Stimulated activated CD8-positive, alpha-beta memory T cell treated with anti-CD3 and anti-CD28 coated beads, Interleukin-15, amount 100 ng/mL, for 1 hour (primary cell): ENCODE results near the gene GOLGA6A.
A peak's percentile ranks its signal among the peaks of the same experiment; 100 is the strongest.
"Not testable (repeated sequence)": the region's sequence is repeated elsewhere in the genome, so short reads cannot be mapped to it uniquely, and the experiment has no call there.

Experiments
- DNase-seq: peaks from one replicate; pipeline ENCODE4 v3.0.0-alpha.2; 2020; ENCODE audit warnings: low read depth

Gene GOLGA6A, protein sequence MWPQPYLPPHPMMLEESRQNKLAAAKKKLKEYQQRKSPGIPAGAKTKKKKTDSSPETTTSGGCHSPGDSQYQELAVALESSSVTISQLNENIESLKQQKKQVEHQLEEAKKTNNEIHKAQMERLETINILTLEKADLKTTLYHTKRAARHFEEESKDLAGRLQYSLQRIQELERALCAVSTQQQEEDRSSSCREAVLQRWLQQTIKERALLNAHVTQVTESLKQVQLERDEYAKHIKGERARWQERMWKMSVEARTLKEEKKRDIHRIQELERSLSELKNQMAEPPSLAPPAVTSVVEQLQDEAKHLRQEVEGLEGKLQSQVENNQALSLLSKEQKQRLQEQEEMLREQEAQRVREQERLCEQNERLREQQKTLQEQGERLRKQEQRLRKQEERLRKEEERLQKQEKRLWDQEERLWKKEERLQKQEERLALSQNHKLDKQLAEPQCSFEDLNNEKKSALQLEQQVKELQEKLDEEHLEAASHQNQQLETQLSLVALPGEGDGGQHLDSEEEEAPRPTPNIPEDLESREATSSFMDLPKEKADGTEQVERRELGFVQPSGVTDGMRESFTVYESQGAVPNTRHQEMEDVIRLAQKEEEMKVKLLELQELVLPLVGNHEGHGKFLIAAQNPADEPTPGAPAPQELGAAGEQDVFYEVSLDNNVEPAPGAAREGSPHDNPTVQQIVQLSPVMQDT

GRCh38 chr15:74082450-74082849, at the start of gene GOLGA6A:
Gene GOLGA6A, minus strand, starts transcription at chr15:74082550. Its CDS starts 41 bp downstream, at chr15:74082509.
- not testable (repeated sequence) for DNase-seq

GRCh38 chr15:74131628-74132413, 49.5 kb upstream of the GOLGA6A start:
- no peak for DNase-seq

DNA sequence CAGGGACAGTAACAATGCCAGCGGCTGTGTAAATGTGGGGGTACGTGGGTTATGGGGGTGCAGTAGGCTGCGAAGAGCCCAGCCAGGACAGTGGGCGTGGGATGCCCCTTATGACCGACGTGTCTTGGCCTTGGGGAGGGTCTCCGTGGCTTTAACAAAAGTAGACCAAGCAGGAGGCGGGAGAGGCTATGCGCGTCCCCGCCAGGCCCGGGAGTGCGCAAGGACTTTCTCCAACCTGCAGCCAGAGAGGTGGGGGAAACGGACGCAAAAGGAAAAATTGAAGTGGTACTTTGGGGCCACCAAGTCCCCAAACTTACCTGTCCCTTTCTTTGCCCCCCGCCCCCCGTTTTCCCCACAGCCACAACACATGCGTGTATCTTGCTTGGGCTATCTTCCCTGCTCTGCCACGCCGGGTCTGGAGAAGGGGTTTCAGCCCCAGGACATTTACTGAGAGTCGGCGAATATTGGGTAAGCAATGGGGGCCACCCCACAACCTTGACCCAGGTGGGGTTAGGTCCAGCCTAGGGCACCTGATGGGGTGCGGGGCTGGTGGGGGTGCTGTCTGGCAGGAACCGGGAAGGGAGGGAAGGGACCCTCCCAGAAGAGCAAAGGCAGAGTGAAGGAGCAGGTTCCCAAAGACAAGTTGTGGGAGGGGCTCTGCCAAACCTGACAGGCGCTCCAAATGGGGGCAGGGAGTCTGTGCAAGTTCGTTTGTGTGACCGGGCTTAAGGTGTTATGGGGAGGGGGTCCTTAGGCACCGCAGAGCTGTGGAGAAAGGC, 48.7 kb upstream of the GOLGA6A start:
- no peak for DNase-seq

GRCh38 chr15:74130155-74130848, 48.0 kb upstream of the GOLGA6A start, which contains the start of gene ISLR2:
Gene ISLR2, plus strand, starts transcription at chr15:74130586. Its CDS starts 2,169 bp downstream, at chr15:74132755.
- no peak for DNase-seq

- DNase-seq: no peak
These were observed 47.3 kb upstream of the GOLGA6A start for GRCh38 chr15:74129586-74130154.

- DNase-seq: no peak
These were observed 46.6 kb upstream of the GOLGA6A start for GRCh38 chr15:74128785-74129585.

- no peak for DNase-seq
These were observed 45.8 kb upstream of the GOLGA6A start for GRCh38 chr15:74127954-74128784.

DNA sequence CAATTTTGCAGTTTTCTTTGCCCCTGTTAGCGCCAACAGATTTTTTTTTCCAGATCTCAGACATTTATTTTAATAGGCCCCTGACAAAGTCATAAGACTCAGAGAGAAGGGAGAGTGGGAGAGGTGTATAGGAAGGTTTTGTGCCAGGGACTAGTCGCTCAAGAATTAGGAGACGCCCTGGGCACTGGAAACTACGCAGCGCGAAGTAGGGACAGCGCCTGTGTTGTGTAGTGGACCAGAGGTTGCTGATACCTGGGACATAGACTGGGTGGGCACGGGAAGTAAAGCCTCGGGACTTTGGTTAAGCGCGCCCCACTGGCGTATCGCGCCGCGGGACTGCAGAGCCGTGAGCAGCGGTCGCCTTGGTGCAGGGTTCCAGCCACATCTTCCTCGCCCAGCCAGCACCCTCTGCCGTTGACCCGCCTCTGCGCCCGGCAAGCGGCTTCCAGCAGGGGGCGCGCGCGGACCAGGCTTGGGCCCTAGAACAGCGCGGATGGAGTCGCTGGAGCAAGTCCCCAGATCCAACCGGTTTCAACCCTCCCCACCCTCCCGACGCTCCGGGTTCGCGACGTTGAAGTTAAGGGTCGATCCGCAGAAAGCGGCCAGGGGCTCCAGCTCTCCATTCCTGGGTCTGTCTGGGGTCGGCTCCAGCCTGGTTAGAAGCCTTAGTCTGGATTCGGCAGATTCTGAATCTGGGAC, 45.1 kb upstream of the GOLGA6A start:
- peak; percentile 72 for DNase-seq

GRCh38 chr15:74124759-74125158, 42.4 kb upstream of the GOLGA6A start:
- DNase-seq: no peak

DNA sequence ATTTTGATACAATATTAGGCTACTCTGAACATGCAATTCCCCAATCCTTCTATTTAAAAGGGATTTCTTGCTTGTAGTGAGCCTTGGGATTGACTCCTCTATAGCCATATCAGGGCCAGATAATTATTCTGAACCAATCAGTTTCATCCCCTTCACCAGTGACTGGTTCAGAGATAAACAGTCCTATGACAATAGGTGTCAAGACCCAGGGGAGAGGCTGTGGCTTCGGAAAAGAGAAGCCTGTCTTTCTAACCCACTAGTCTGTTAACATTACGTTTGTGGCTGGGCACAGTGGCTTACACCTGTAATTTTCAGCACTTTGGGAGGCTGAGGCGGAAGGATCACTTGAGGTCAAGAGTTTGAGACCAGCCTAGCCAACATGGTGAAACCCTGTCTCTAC, 41.8 kb upstream of the GOLGA6A start:
- no peak for DNase-seq

DNA sequence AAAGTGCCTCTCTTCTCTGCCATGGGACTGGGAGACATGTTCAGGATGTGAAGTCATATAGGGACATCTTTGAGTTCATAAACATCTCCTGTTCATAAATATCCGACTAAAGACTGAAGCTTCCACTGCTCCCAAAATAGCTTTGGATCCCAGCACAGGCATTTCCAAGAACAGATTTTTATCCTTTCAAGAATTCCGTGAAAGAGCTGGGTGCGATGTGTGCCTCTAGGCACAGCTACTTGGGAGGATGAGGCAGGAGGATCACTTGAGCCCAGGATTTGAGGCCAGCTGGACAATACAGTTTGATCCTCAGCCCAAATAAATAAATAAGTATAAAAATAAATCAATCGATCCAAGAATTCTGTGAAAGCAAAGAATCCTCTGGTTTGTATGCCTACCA, 41.3 kb upstream of the GOLGA6A start:
- DNase-seq: no peak

GRCh38 chr15:74123131-74123429, 40.7 kb upstream of the GOLGA6A start:
- no peak for DNase-seq

DNA sequence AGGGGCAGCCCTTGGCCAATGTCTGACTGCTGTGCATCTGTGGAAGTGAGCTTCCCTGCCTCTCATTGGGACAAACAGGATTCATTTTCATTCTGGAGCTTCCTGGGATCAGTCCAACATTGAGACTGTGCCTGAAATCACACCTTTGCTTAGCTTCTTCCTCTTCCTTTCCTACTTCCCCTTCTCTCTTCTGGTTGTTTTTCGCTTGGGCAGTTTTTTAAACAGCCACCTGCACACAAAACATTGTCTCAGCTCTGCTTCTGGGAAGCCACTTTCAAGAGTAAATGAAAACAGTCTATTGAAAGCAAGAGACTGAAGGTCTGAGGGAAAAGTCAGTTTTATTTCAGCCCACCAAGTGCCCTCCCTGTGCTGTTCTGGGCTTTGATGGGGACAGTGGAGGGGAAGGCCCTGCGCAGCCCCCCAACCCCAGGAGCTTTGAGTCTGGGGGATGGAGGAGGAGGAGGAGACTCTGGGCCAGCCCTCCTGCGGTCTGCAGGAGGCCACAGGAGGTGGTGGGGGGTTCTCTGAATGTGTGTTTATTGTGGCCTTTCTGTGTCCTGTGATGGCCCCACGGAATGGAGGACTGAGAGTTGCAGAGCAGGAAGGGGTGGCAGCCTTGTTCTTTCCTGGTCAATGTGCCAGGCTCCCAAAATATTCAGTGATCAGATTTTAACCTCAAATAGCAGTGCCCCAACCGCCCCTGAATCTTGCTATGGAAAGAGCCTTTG, 40.2 kb upstream of the GOLGA6A start:
- no peak for DNase-seq

- no peak for DNase-seq
These were observed 39.5 kb upstream of the GOLGA6A start for GRCh38 chr15:74121858-74122257.

GRCh38 chr15:74121039-74121438, 38.7 kb upstream of the GOLGA6A start:
- no peak for DNase-seq

DNA sequence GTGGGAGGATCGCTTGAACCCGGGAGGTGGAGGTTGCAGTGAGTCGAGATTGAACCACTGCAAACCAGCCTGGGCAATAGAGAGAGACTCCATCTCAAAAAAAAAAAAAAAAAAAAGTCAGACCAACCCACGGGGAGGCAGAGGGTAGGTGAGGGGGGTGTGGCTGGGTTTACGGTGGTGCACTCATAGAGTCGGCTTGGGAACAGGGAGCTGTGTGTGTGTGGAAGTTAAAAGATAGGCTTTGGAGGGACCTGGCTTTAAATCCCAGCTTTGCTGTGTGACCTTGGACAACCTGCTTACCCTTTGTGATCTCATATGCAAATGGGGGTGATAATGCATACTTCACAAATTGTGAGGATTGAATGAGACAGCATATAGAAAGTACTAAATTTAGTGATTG, 38.1 kb upstream of the GOLGA6A start:
- DNase-seq: no peak

DNA sequence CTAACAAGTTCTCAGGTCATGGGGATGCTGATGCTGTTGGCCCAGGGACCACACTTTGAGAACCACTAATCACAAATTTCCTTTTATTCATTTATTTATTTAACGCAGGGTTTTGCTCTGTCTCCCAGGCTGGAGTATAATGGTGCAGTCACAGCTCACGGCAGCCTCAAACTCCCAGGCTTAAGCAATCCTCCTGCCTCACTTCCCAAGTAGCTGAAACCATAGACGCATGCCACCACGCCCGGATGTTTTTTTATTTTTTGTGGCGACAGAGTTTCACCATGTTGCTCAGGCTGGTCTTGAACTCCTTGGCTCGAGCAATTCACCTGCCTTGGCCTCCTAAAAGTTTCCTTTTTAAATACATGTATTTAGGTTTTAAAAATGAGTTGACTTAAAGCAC, 27.4 kb upstream of the GOLGA6A start:
- DNase-seq: no peak

DNA sequence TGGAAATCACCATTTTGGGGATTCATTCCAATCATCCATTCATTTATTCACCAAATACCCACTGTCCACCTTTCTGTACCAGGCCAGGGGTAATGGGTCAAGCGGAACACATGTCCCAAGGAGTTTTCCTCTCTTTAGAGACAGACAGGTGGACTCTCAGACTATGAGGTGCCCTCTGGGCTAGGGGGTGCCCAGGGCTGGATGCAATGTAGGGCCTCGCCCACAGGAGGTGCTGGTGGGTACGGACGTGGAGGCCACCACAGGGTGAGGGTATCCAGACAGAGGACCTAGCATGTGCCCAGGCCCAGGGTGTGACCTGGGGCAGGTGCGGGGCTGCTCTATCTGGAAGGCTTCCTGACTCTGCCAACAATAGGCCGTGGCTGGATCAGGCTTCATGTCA, 26.3 kb upstream of the GOLGA6A start:
- not testable (repeated sequence) for DNase-seq
